MM.1S (cell line): Measurements from ENCODE around the gene PHACTR1.

Experiments
- DNase-seq: peaks from one replicate; pipeline ENCODE4 v3.0.0-alpha.2; 2015
- H2AFZ ChIP-seq: fragments of 300-600 bp; sonication (generic); 2 replicates; pipeline ENCODE4 v1.6.0; 2016; ENCODE audit warnings: antibody characterized with exemption, low read length
- H3F3A ChIP-seq: fragments of 300-600 bp; sonication (generic); 2 replicates; pipeline ENCODE4 v1.6.1; 2016; ENCODE audit warnings: mild to moderate bottlenecking, antibody characterized with exemption, low read length, moderate library complexity, mixed read lengths; ENCODE audit not compliant: insufficient read depth
- H3K27ac ChIP-seq: fragments of 300-600 bp; sonication (generic); 2 replicates; pipeline ENCODE4 v1.5.1; 2016; ENCODE audit warnings: mild to moderate bottlenecking, low read length
- H3K27me3 ChIP-seq: fragments of 300-600 bp; sonication (generic); replicated peaks from 2 replicates; pipeline ENCODE4 v1.6.0; 2016; ENCODE audit warnings: low read length; ENCODE audit not compliant: insufficient read depth
- H3K36me3 ChIP-seq: fragments of 300-600 bp; sonication (generic); replicated peaks from 2 replicates; pipeline ENCODE4 v1.6.1; 2016; ENCODE audit warnings: mild to moderate bottlenecking, low read length, mixed read lengths; ENCODE audit not compliant: insufficient read depth
- H3K4me1 ChIP-seq: fragments of 300-600 bp; sonication (generic); 2 replicates; pipeline ENCODE4 v1.6.1; 2016; ENCODE audit warnings: low read length, mixed read lengths
- H3K4me2 ChIP-seq: fragments of 300-600 bp; sonication (generic); 2 replicates; pipeline ENCODE4 v1.6.0; 2016; ENCODE audit warnings: low read depth, low read length
- H3K4me3 ChIP-seq: fragments of 300-600 bp; sonication (generic); 2 replicates; pipeline ENCODE4 v1.5.1; 2016; ENCODE audit warnings: low read length, mixed read lengths
- H3K79me2 ChIP-seq: fragments of 300-600 bp; sonication (generic); 2 replicates; pipeline ENCODE4 v1.6.1; 2016; ENCODE audit warnings: mixed run types, low read length, mixed read lengths
- H3K9ac ChIP-seq: fragments of 300-600 bp; sonication (generic); 2 replicates; pipeline ENCODE4 v1.6.1; 2016; ENCODE audit warnings: low read length, mixed read lengths
- H3K9me2 ChIP-seq: fragments of 300-600 bp; sonication (generic); replicated peaks from 2 replicates; pipeline ENCODE4 v1.6.1; 2016; ENCODE audit warnings: mild to moderate bottlenecking, low read length, mixed read lengths; ENCODE audit not compliant: insufficient read depth
- H3K9me3 ChIP-seq: fragments of 300-600 bp; sonication (generic); replicated peaks from 2 replicates; pipeline ENCODE4 v1.6.1; 2016; ENCODE audit warnings: mild to moderate bottlenecking, low read length, mixed read lengths; ENCODE audit not compliant: insufficient read depth
- H4K20me1 ChIP-seq: fragments of 300-600 bp; sonication (generic); 2 replicates; pipeline ENCODE4 v1.6.1; 2016; ENCODE audit warnings: mild to moderate bottlenecking, low read length, moderate library complexity, mixed read lengths; ENCODE audit not compliant: insufficient read depth
- CTCF ChIP-seq: fragments of 300-600 bp; sonication (generic); IDR thresholded peaks from 2 replicates; pipeline ENCODE4 v1.5.1; 2016; ENCODE audit warnings: antibody characterized with exemption, low read length, mixed read lengths
- EZH2 ChIP-seq: fragments of 300-600 bp; sonication (generic); optimal IDR thresholded peaks from 2 replicates; pipeline ENCODE3; 2017; ENCODE audit warnings: low read depth, mild to moderate bottlenecking, antibody characterized with exemption, low read length, mixed read lengths
- EZH2phosphoT487 ChIP-seq: fragments of 300-600 bp; sonication (generic); IDR thresholded peaks from 2 replicates; pipeline ENCODE4 v1.6.1; 2018; ENCODE audit warnings: antibody characterized with exemption, low read length

Gene PHACTR1

GRCh38 chr6:13184547-13184946 lies 468.0 kb downstream of the PHACTR1 start:
- Histone ChIP-seq H3K27ac (no peak overlapping the region), H3K79me2 (no peaks in the 10 kb centered on the region), H3K4me1 (no peaks in the 10 kb centered on the region), H3K9ac (no peak overlapping the region), H2AFZ (no peak overlapping the region), H4K20me1 (no peaks in the 10 kb centered on the region), H3K9me2 (no peaks in the 10 kb centered on the region), H3K4me2 (no peak overlapping the region), H3K9me3 (no peaks in the 10 kb centered on the region), H3K36me3 (no peaks in the 10 kb centered on the region), H3K4me3 (no peak overlapping the region), H3K27me3 (no peaks in the 10 kb centered on the region), H3F3A (no peaks in the 10 kb centered on the region)
- DNase-seq, result no peak
- TF ChIP-seq EZH2 (no peak), CTCF (no peak), EZH2phosphoT487 (no peak)

DNA sequence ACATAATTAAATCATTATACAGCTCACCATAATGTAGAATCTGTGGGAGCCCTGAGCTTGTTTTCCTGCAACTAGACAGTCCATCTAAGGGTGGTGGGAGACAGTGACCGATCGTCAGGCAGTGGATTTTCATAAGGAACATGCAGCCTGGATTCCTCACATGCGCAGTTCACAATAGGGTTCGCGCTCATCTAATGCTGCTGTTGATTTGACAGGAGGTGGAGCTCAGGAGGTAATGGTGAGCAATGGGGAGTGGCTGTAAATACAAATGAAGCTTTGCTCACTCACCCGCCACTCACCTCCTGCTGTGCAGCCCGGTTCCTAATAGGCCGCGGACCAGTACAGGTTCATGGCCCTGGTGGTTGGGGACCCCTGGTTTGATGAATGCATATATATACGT lies 470.3 kb downstream of the PHACTR1 start:
- Histone ChIP-seq H3K36me3 (no peaks in the 10 kb centered on the region), H3K27ac (no peak overlapping the region), H3K9ac (no peak overlapping the region), H3K4me1 (no peaks in the 10 kb centered on the region), H2AFZ (no peak overlapping the region), H3K9me2 (no peaks in the 10 kb centered on the region), H3K9me3 (no peaks in the 10 kb centered on the region), H3K4me3 (no peak overlapping the region), H3K79me2 (no peaks in the 10 kb centered on the region), H3F3A (no peaks in the 10 kb centered on the region), H3K4me2 (no peak overlapping the region), H4K20me1 (no peaks in the 10 kb centered on the region), H3K27me3 (no peaks in the 10 kb centered on the region)
- DNase-seq, result no peak
- no peak for TF ChIP-seq EZH2phosphoT487
- no peak for TF ChIP-seq CTCF

GRCh38 chr6:13187692-13188091 lies 471.1 kb downstream of the PHACTR1 start:
- DNase-seq, result no peak
- Histone ChIP-seq H3K9ac (no peak overlapping the region), H3K27ac (no peak overlapping the region), H3K4me2 (no peak overlapping the region), H3K27me3 (no peaks in the 10 kb centered on the region), H3K9me3 (no peaks in the 10 kb centered on the region), H3K4me1 (no peaks in the 10 kb centered on the region), H3K36me3 (no peaks in the 10 kb centered on the region), H3K9me2 (no peaks in the 10 kb centered on the region), H3K4me3 (no peak overlapping the region), H4K20me1 (no peaks in the 10 kb centered on the region), H3F3A (no peaks in the 10 kb centered on the region), H2AFZ (no peak overlapping the region), H3K79me2 (no peaks in the 10 kb centered on the region)
- TF ChIP-seq CTCF (no peak), EZH2phosphoT487 (no peak), EZH2 (no peak)
